ENCODE results near the gene CEACAM19.
"Not testable (repeated sequence)": the region's sequence is repeated elsewhere in the genome, so short reads cannot be mapped to it uniquely, and the experiment has no call there.

Gene CEACAM19

GRCh38 chr19:44703336-44704078, 32.2 kb downstream of the CEACAM19 start:
- DNase-seq: no peak

- no peak for DNase-seq
These were observed 33.7 kb downstream of the CEACAM19 start for GRCh38 chr19:44704982-44705381.

- no peak for DNase-seq
These were observed 34.3 kb downstream of the CEACAM19 start for GRCh38 chr19:44705502-44706010.

GRCh38 chr19:44706506-44707236, 35.4 kb downstream of the CEACAM19 start:
- no peak for DNase-seq

- DNase-seq: no peak
These were observed 36.5 kb downstream of the CEACAM19 start for GRCh38 chr19:44707794-44708193.

GRCh38 chr19:44708940-44709339, 37.7 kb downstream of the CEACAM19 start:
- DNase-seq: no peak

- DNase-seq: not testable (repeated sequence)
These were observed 38.4 kb downstream of the CEACAM19 start for GRCh38 chr19:44709434-44710266.

- DNase-seq: no peak
These were observed 39.2 kb downstream of the CEACAM19 start for GRCh38 chr19:44710483-44710882.

GRCh38 chr19:44712864-44713515, 41.7 kb downstream of the CEACAM19 start:
- peak; percentile 3 for DNase-seq

GRCh38 chr19:44714597-44715169, 43.4 kb downstream of the CEACAM19 start:
- DNase-seq: no peak

GRCh38 chr19:44717603-44718002, 46.3 kb downstream of the CEACAM19 start:
- DNase-seq: no peak

GRCh38 chr19:44718441-44719261, 47.4 kb downstream of the CEACAM19 start:
- no peak for DNase-seq

- DNase-seq: no peak
These were observed 48.0 kb downstream of the CEACAM19 start for GRCh38 chr19:44719262-44719701.

- not testable (repeated sequence) for DNase-seq
These were observed 49.1 kb downstream of the CEACAM19 start for GRCh38 chr19:44720396-44720795.

- DNase-seq: no peak
These were observed 49.7 kb downstream of the CEACAM19 start for GRCh38 chr19:44720945-44721344.

- DNase-seq: not testable (repeated sequence)
These were observed 50.1 kb downstream of the CEACAM19 start for GRCh38 chr19:44721369-44721768.

- DNase-seq: no peak
These were observed 51.1 kb downstream of the CEACAM19 start for GRCh38 chr19:44722131-44723121.

- no peak for DNase-seq
These were observed 52.1 kb downstream of the CEACAM19 start for GRCh38 chr19:44723299-44723951.

- peak; percentile 21 for DNase-seq
These were observed 52.7 kb downstream of the CEACAM19 start for GRCh38 chr19:44723952-44724319.

Measured in NCI-H446 treated with DMSO at 0.1 percent for 48 hours (cell line).